Smooth muscle cell (in vitro differentiated cells): Measurements from ENCODE around the gene AAK1. TPM values are rescaled to one million over a fixed set of nuclear protein-coding genes. Genes with fewer than 3 reads are reported as not detected.
"Not testable (repeated sequence)": the region's sequence is repeated elsewhere in the genome, so short reads cannot be mapped to it uniquely, and the experiment has no call there.

Experiments used
- DNase-seq: peaks from one replicate; lab custom pipeline; 2025; ENCODE audit not compliant: unreplicated experiment; lab: John Stamatoyannopoulos, UW
- H2AFZ ChIP-seq: fragments of 200-600 bp; sonication (generic); 2 replicates; pipeline ENCODE4 v1.6.0; 2016; ENCODE audit warnings: antibody characterized with exemption, low read depth, mild to moderate bottlenecking
- H3F3A ChIP-seq: fragments of 200-600 bp; sonication (generic); 2 replicates; pipeline ENCODE4 v1.6.0; 2017; ENCODE audit warnings: antibody characterized with exemption, low read depth
- H3K27ac ChIP-seq: fragments of 200-600 bp; sonication (generic); 2 replicates; pipeline ENCODE4 v1.5.1; 2016; ENCODE audit warnings: low read depth, mild to moderate bottlenecking
- H3K27me3 ChIP-seq: fragments of 200-600 bp; sonication (generic); 2 replicates; pipeline ENCODE4 v1.6.1; 2016; ENCODE audit warnings: low read depth, mild to moderate bottlenecking
- H3K36me3 ChIP-seq: fragments of 200-600 bp; sonication (generic); 2 replicates; pipeline ENCODE4 v1.5.1; 2016; ENCODE audit warnings: low read depth
- H3K4me1 ChIP-seq: fragments of 200-600 bp; sonication (generic); 2 replicates; pipeline ENCODE4 v1.5.1; 2016; ENCODE audit warnings: low read depth
- H3K4me2 ChIP-seq: fragments of 200-600 bp; sonication (generic); 2 replicates; pipeline ENCODE4 v1.6.0; 2016; ENCODE audit warnings: mild to moderate bottlenecking
- H3K4me3 ChIP-seq: fragments of 200-600 bp; sonication (generic); 2 replicates; pipeline ENCODE4 v1.5.1; 2016; ENCODE audit warnings: mild to moderate bottlenecking
- H3K79me2 ChIP-seq: fragments of 200-600 bp; sonication (generic); 2 replicates; pipeline ENCODE4 v1.6.0; 2016; ENCODE audit warnings: low read depth, mild to moderate bottlenecking
- H3K9ac ChIP-seq: fragments of 200-600 bp; sonication (generic); 2 replicates; pipeline ENCODE4 v1.6.0; 2016; ENCODE audit warnings: low read depth
- H3K9me3 ChIP-seq: fragments of 200-600 bp; sonication (generic); replicated peaks from 2 replicates; pipeline ENCODE4 v1.5.1; 2016; ENCODE audit warnings: low read depth
- H4K20me1 ChIP-seq: fragments of 200-600 bp; sonication (generic); 2 replicates; pipeline ENCODE4 v1.6.0; 2016; ENCODE audit warnings: low read depth
- CTCF ChIP-seq: fragments of 200-600 bp; sonication (generic); IDR thresholded peaks from 2 replicates; pipeline ENCODE4 v1.5.1; 2017; ENCODE audit warnings: borderline replicate concordance, mild to moderate bottlenecking, antibody characterized with exemption; ENCODE audit not compliant: insufficient read depth, poor library complexity, severe bottlenecking
- WGBS: methylation state at CpG from one replicate; pipeline ENCODE4 v1.1.7; 2016; ENCODE audit warnings: low lambda C conversion rate; 5-methylcytosine and 5-hydroxymethylcytosine counted together
- polyA plus RNA-seq: library from polyadenylated mRNA; unstranded; fragments of >200 nt; fragmentation: Nextera tagmentation; extraction: Ambion mirVana; gene quantifications from 2 replicates; pipeline ENCODE4 v1.2.1, GENCODE V29; 2016
- total RNA-seq: library from RNA; depleted of rRNA; stranded (reverse); fragments of >200 nt; gene quantifications from 2 replicates; pipeline ENCODE4 v1.2.3, GENCODE V29; 2014

The AAK1 gene
- total and polyA plus RNA-seq, 2 experiments from 2014 or later = 26.9 to 47.7 TPM

- Histone ChIP-seq H3K4me3 (no peak overlapping the region), H3K27me3 (no peaks in the 10 kb centered on the region), H3F3A (peaks cover 4% of the 10 kb centered on the region), H3K4me2 (no peak overlapping the region), H3K9ac (no peak overlapping the region), H3K27ac (no peak overlapping the region), H2AFZ (no peak overlapping the region), H4K20me1 (no peaks in the 10 kb centered on the region), H3K36me3 (peaks cover 3% of the 10 kb centered on the region), H3K79me2 (no peaks in the 10 kb centered on the region), H3K9me3 (no peaks in the 10 kb centered on the region), H3K4me1 (no peaks in the 10 kb centered on the region)
- 66% methylated on average over 3 of the region's 3 CpGs for WGBS
- TF ChIP-seq CTCF = no peak
- DNase-seq = no peak
Measured at GRCh38 chr2:69663860-69664259, 20.3 kb upstream of the AAK1 start.

- WGBS = 71% methylated on average over 2 of the region's 2 CpGs
- not testable (repeated sequence) for H4K20me1 ChIP-seq, H3K36me3 ChIP-seq, H3K9me3 ChIP-seq, H3F3A ChIP-seq, H2AFZ ChIP-seq, DNase-seq, H3K9ac ChIP-seq, H3K4me2 ChIP-seq, H3K27ac ChIP-seq, H3K4me1 ChIP-seq, H3K4me3 ChIP-seq, H3K27me3 ChIP-seq, H3K79me2 ChIP-seq
Measured at GRCh38 chr2:69662547-69662946, 19.0 kb upstream of the AAK1 start.

GRCh38 chr2:69660637-69661036 is 17.1 kb upstream of the AAK1 start:
- Histone ChIP-seq H3K9me3 (no peaks in the 10 kb centered on the region), H3K36me3 (peaks cover 3% of the 10 kb centered on the region), H3K4me1 (no peaks in the 10 kb centered on the region), H3K4me2 (no peak overlapping the region), H2AFZ (no peak overlapping the region), H4K20me1 (no peaks in the 10 kb centered on the region), H3F3A (peaks cover 4% of the 10 kb centered on the region), H3K79me2 (no peaks in the 10 kb centered on the region), H3K27me3 (no peaks in the 10 kb centered on the region), H3K27ac (peak overlapping the region; percentile 3), H3K9ac (no peak overlapping the region), H3K4me3 (no peak overlapping the region)
- DNase-seq = no peak
- WGBS = 55% methylated on average over 1 of the region's 1 CpG
- TF ChIP-seq CTCF = no peak

- H3K9me3 ChIP-seq = no peaks in the 10 kb centered on the region
- TF ChIP-seq CTCF = no peak
- H3K27ac ChIP-seq = peak overlapping the region; percentile 3
- H3K36me3 ChIP-seq = peaks cover 3% of the 10 kb centered on the region
- H3K27me3 ChIP-seq = no peaks in the 10 kb centered on the region
- no peak overlapping the region for H3K4me3 ChIP-seq
- no peak for DNase-seq
- no peaks in the 10 kb centered on the region for H4K20me1 ChIP-seq
- H3F3A ChIP-seq = peaks cover 4% of the 10 kb centered on the region
- 83% methylated on average over 2 of the region's 2 CpGs for whole genome bisulfite sequencing
- no peaks in the 10 kb centered on the region for H3K4me1 ChIP-seq
- no peaks in the 10 kb centered on the region for H3K79me2 ChIP-seq
- no peak overlapping the region for H3K9ac ChIP-seq
- no peak overlapping the region for H2AFZ ChIP-seq
- no peak overlapping the region for H3K4me2 ChIP-seq
Measured at GRCh38 chr2:69659941-69660483, 16.5 kb upstream of the AAK1 start.
